AG10803 (cell line): ENCODE data around the gene INPP5D.
A peak's percentile ranks its signal among the peaks of the same experiment; 100 is the strongest.

Experiments used
- DNase-seq: peaks from one replicate; pipeline ENCODE4 v3.0.0; 2010; ENCODE audit warnings: low read depth
- H3K4me3 ChIP-seq: 2 replicates; pipeline ENCODE4 v1.5.1; 2011; ENCODE audit warnings: mild to moderate bottlenecking, low read length, control low read depth
- CTCF ChIP-seq: conservative IDR thresholded peaks from 2 replicates; pipeline ENCODE4 v1.5.1; 2011; ENCODE audit warnings: mild to moderate bottlenecking, low read length, control low read depth, inconsistent platforms

INPP5D gene

GRCh38 chr2:233124421-233125080, 64.4 kb downstream of the INPP5D start:
- DNase-seq, result no peak
- no peak for TF ChIP-seq CTCF
- H3K4me3 ChIP-seq, result no peak overlapping the region

- DNase-seq, result no peak
- TF ChIP-seq CTCF, result no peak
- no peak overlapping the region for H3K4me3 ChIP-seq
These were observed 65.4 kb downstream of the INPP5D start for GRCh38 chr2:233125455-233126065.

- no peak overlapping the region for H3K4me3 ChIP-seq
- TF ChIP-seq CTCF, result 0 out of 2 replicates have a peak, but pooled peaks have one; percentile 7
- no peak for DNase-seq
These were observed 69.3 kb downstream of the INPP5D start for GRCh38 chr2:233129351-233129978.

GRCh38 chr2:233130024-233130423, 69.9 kb downstream of the INPP5D start:
- DNase-seq, result no peak
- H3K4me3 ChIP-seq, result no peak overlapping the region
- no peak for TF ChIP-seq CTCF

- TF ChIP-seq CTCF, result no peak
- no peak overlapping the region for H3K4me3 ChIP-seq
These were observed 70.4 kb downstream of the INPP5D start for GRCh38 chr2:233130481-233131020.

GRCh38 chr2:233131936-233132720, 72.0 kb downstream of the INPP5D start:
- TF ChIP-seq CTCF, result no peak
- H3K4me3 ChIP-seq, result no peak overlapping the region
- DNase-seq, result no peak

More at GRCh38 chr2:233130481-233131020, 70.4 kb downstream of the INPP5D start:
- DNase-seq, result no peak
